NB4 (cell line): Measurements from ENCODE around the gene PRUNE2.

Experiments
- DNase-seq: peaks from one replicate; pipeline ENCODE4 v3.0.0; 2010; ENCODE audit warnings: low read depth
- H3K4me3 ChIP-seq: one replicate; pipeline ENCODE4 v1.5.1; 2011; ENCODE audit warnings: mild to moderate bottlenecking, low read depth, low read length, moderate library complexity
- MAX ChIP-seq: IDR thresholded peaks from 2 replicates; pipeline ENCODE4 v1.6.1; 2011; ENCODE audit warnings: low read depth, low read length
- MYC ChIP-seq: IDR thresholded peaks from 2 replicates; pipeline ENCODE4 v1.6.1; 2011; ENCODE audit warnings: low read depth, low read length
- POLR2A ChIP-seq: IDR thresholded peaks from 2 replicates; pipeline ENCODE4 v1.6.1; 2011; ENCODE audit warnings: mild to moderate bottlenecking; ENCODE audit not compliant: insufficient read length; ENCODE audit errors: extremely low read depth
- TF ChIP-seq, protein P1 (sequence below): IDR thresholded peaks from one replicate; pipeline ENCODE4 v1.5.1; 2012; ENCODE audit warnings: low read depth, low read length

The PRUNE2 gene

DNA sequence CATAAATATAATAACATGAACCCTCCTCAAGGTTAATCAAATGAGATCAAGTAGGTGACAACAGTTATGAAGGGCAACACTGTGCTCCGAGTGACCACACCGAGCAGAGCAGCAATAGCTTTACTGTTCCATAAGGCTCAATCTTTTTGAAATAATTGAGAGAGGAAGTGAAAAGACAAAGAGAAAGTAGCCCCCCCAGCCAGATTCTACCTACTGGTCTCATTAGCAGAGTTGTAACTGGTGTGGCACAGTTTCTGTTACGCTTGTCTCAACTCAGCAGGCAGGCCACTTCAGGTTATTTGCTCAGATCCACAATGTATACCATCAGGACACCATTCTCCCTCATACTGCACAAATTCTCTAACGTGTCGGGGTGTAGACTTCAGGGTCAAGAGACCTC lies 14.0 kb downstream of the PRUNE2 start:
- no peak overlapping the region for H3K4me3 ChIP-seq
- DNase-seq = no peak
- TF ChIP-seq MAX (no peak), MYC (no peak), POLR2A (no peak)
- TF ChIP-seq, protein P1, sequence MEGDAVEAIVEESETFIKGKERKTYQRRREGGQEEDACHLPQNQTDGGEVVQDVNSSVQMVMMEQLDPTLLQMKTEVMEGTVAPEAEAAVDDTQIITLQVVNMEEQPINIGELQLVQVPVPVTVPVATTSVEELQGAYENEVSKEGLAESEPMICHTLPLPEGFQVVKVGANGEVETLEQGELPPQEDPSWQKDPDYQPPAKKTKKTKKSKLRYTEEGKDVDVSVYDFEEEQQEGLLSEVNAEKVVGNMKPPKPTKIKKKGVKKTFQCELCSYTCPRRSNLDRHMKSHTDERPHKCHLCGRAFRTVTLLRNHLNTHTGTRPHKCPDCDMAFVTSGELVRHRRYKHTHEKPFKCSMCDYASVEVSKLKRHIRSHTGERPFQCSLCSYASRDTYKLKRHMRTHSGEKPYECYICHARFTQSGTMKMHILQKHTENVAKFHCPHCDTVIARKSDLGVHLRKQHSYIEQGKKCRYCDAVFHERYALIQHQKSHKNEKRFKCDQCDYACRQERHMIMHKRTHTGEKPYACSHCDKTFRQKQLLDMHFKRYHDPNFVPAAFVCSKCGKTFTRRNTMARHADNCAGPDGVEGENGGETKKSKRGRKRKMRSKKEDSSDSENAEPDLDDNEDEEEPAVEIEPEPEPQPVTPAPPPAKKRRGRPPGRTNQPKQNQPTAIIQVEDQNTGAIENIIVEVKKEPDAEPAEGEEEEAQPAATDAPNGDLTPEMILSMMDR = no peak

DNA sequence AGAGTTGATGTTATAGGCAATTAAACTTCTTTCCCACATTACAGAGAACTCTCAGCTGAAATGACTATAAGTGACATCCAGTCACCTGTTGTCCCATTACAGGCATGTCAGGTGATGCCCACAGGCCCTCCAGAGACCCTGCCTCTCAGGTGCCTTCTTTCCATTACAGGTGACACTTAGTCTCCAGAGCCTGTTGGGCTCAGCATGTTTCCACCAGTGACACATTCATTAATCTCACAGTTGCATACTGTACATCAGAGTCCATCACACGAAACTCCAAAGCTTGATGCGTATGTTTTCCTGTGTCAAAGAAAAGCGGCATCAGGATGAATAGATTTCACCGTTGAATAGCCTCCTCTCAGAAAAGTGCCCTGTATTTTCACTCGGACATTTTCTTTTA lies 14.6 kb downstream of the PRUNE2 start:
- no peak for DNase-seq
- TF ChIP-seq, protein P1 = no peak
- TF ChIP-seq POLR2A = no peak
- no peak for TF ChIP-seq MAX
- no peak for TF ChIP-seq MYC
- no peak overlapping the region for H3K4me3 ChIP-seq

- H3K4me3 ChIP-seq = no peak overlapping the region
- no peak for TF ChIP-seq MAX
- no peak for DNase-seq
Measured at GRCh38 chr9:76887951-76888350, 18.0 kb downstream of the PRUNE2 start.

DNA sequence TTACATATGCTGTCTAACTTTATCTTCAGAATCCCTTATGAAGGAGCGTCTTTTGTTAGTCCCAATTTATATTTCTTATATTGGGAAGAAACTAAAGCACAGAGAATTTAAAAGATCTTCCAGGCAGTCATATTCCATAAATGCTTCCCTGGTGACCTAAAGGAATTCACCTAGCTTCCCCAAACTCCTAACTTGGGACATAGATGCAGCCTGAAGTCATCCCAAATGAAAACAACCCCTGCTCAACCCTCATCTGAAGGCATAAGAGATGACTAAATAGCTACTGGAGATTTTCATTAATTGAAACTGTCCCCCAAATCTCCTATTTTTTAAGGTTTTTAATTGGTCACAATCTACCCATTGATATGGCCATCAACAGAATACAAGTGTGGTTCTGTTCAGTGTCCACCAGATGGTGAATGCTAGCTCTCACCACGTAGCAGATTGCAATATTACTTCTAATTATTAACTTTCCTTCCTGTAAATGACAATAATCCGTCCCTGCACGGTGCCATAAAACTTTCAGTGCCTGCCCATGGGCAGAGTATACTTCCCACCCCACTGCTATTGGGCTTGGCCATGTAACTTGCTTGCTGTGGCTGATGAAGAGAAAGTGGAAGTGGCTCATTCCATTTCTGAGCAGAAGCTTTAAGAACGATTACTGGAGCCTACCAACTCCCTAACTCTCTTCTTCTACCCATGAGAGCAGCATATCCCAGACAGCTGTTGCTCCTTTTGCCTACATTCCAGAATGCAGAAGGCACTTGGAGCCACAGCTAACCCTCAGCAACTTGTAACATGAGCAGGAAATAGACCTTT lies 18.7 kb downstream of the PRUNE2 start:
- no peak for DNase-seq

GRCh38 chr9:76886318-76886717 lies 19.6 kb downstream of the PRUNE2 start:
- TF ChIP-seq MAX (no peak), MYC (no peak), POLR2A (no peak)
- TF ChIP-seq, protein P1 = no peak

More for the DNA sequence above, 18.7 kb downstream of the PRUNE2 start:
- TF ChIP-seq MAX = no peak
- TF ChIP-seq, protein P1 = no peak
- TF ChIP-seq POLR2A = no peak
- no peak for TF ChIP-seq MYC
- no peak overlapping the region for H3K4me3 ChIP-seq

GRCh38 chr9:76884823-76885222 lies 21.1 kb downstream of the PRUNE2 start:
- TF ChIP-seq, protein P1 = no peak
- no peak for DNase-seq
- H3K4me3 ChIP-seq = no peak overlapping the region

More at GRCh38 chr9:76886318-76886717, 19.6 kb downstream of the PRUNE2 start:
- no peak overlapping the region for H3K4me3 ChIP-seq
- no peak for DNase-seq
